SK-N-SH (cell line): ENCODE data around the gene STAC3. TPM values are rescaled to one million over a fixed set of nuclear protein-coding genes. Genes with fewer than 3 reads are reported as not detected.

Experiments
- CTCF ChIA-PET: fragments of 300-600, 350-600 bp; formaldehyde crosslinking; extraction: SDS; loops from one replicate; lab custom pipeline; 2021; lab: Yijun Ruan, JAX
- POLR2A ChIA-PET: fragments of 350-600 bp; sonication (Branson Sonifier 250); formaldehyde crosslinking; extraction: SDS; loops from one replicate; lab custom pipeline; 2020; ENCODE audit warnings: antibody characterized with exemption, inconsistent platforms; lab: Yijun Ruan, JAX
- DNase-seq: peaks from one replicate; pipeline ENCODE4 v3.0.0; 2012
- H2AFZ ChIP-seq: fragments of 200-600 bp; sonication (generic); 2 replicates; pipeline ENCODE4 v1.8.1; 2016; ENCODE audit warnings: antibody characterized with exemption, mild to moderate bottlenecking, low read depth
- H3F3A ChIP-seq: fragments of 200-600 bp; sonication (generic); replicated peaks from 2 replicates; pipeline ENCODE3; 2016; ENCODE audit warnings: antibody characterized with exemption, mild to moderate bottlenecking; ENCODE audit not compliant: insufficient read depth
- H3K27ac ChIP-seq, 2 experiments: fragments of 200-500 bp in 1 of 2; fragments of 200-600 bp in 1 of 2; sonication (Bioruptor generic) in 1 of 2; sonication (generic), shearing (Covaris generic) in 1 of 2; 2 replicates each; pipeline versions ENCODE4 v1.5.1 to v1.6.1; 2014 to 2016; ENCODE audit warnings: low read depth in 2 of 2, inconsistent platforms in 1 of 2, low read length in 1 of 2, mild to moderate bottlenecking in 1 of 2, mixed read lengths in 1 of 2
- H3K27me3 ChIP-seq: fragments of 200-600 bp; sonication (generic), shearing (Covaris generic); 2 replicates; pipeline ENCODE4 v1.6.1; 2016; ENCODE audit warnings: mixed run types; ENCODE audit not compliant: insufficient read depth
- H3K36me3 ChIP-seq, 2 experiments: fragments of 200-500 bp in 1 of 2; fragments of 200-600 bp in 1 of 2; sonication (Bioruptor generic) in 1 of 2; sonication (generic) in 1 of 2; replicated peaks in 1 of 2; 2 replicates each; pipeline versions ENCODE3 to v1.5.1; 2014 to 2016; ENCODE audit warnings: low read length in 1 of 2, mild to moderate bottlenecking in 1 of 2; ENCODE audit not compliant: insufficient read depth in 2 of 2, control insufficient read depth in 1 of 2
- H3K4me1 ChIP-seq, 2 experiments: fragments of 200-500 bp in 1 of 2; fragments of 200-600 bp in 1 of 2; sonication (Bioruptor generic) in 1 of 2; sonication (generic), shearing (Covaris generic) in 1 of 2; 2 replicates each; pipeline versions ENCODE4 v1.5.1 to v1.6.1; 2014 to 2016; ENCODE audit warnings: low read depth in 1 of 2, low read length in 1 of 2, mixed run types in 1 of 2; ENCODE audit not compliant: insufficient read depth in 2 of 2, control insufficient read depth in 1 of 2
- H3K4me2 ChIP-seq: fragments of 200-600 bp; sonication (generic), shearing (Covaris generic); 2 replicates; pipeline ENCODE4 v1.6.1; 2017; ENCODE audit warnings: mixed run types
- H3K4me3 ChIP-seq, 2 experiments: fragments of 200-500 bp in 1 of 2; fragments of 200-600 bp in 1 of 2; sonication (Bioruptor generic) in 1 of 2; sonication (generic), shearing (Covaris generic) in 1 of 2; 2 replicates each; pipeline versions ENCODE4 v1.5.1 to v1.8.1; 2014 to 2016; ENCODE audit warnings: low read depth in 2 of 2, inconsistent platforms in 1 of 2, low read length in 1 of 2, mild to moderate bottlenecking in 1 of 2, mixed read lengths in 1 of 2, moderate library complexity in 1 of 2
- H3K79me2 ChIP-seq: fragments of 200-600 bp; sonication (generic); 2 replicates; pipeline ENCODE4 v1.8.1; 2017; ENCODE audit warnings: mild to moderate bottlenecking; ENCODE audit not compliant: insufficient read depth
- H3K9ac ChIP-seq: fragments of 200-600 bp; sonication (generic); 2 replicates; pipeline ENCODE4 v1.6.1; 2017; ENCODE audit warnings: mixed run types
- H3K9me2 ChIP-seq: fragments of 200-600 bp; sonication (generic); 2 replicates; pipeline ENCODE4 v1.6.1; 2017; ENCODE audit warnings: mixed run types
- H3K9me3 ChIP-seq: fragments of 200-600 bp; sonication (generic); 2 replicates; pipeline ENCODE4 v1.6.1; 2017; ENCODE audit warnings: mixed run types, mild to moderate bottlenecking, moderate library complexity
- H4K20me1 ChIP-seq: fragments of 200-600 bp; sonication (generic); 2 replicates; pipeline ENCODE4 v1.6.1; 2017; ENCODE audit warnings: mild to moderate bottlenecking, mixed run types; ENCODE audit not compliant: insufficient read depth
- EP300 ChIP-seq, 2 experiments: IDR thresholded peaks; 2 replicates each; pipeline versions ENCODE4 v1.4.0 to v1.6.1; 2012; ENCODE audit warnings: borderline replicate concordance in 1 of 2, low read depth in 1 of 2, low read length in 1 of 2
- EZH2phosphoT487 ChIP-seq: fragments of 200-600 bp; sonication (generic); IDR thresholded peaks from 2 replicates; pipeline ENCODE4 v1.6.1; 2017; ENCODE audit warnings: low read depth, mixed run types, mild to moderate bottlenecking, antibody characterized with exemption, moderate library complexity, borderline replicate concordance
- FOSL2 ChIP-seq: IDR thresholded peaks from 2 replicates; pipeline ENCODE4 v1.4.0; 2012; ENCODE audit warnings: low read depth, mild to moderate bottlenecking, moderate library complexity, borderline replicate concordance
- IRF3 ChIP-seq: fragments of 150-350 bp; IDR thresholded peaks from 2 replicates; pipeline ENCODE4 v1.6.1; 2016; ENCODE audit warnings: mild to moderate bottlenecking, low read depth, low read length
- MAX ChIP-seq: IDR thresholded peaks from 2 replicates; pipeline ENCODE4 v1.4.0; 2012; ENCODE audit warnings: low read depth
- MEF2A ChIP-seq: IDR thresholded peaks from 2 replicates; pipeline ENCODE4 v1.4.0; 2012; ENCODE audit warnings: low read depth, borderline replicate concordance
- NFIC ChIP-seq: IDR thresholded peaks from 2 replicates; pipeline ENCODE4 v1.4.0; 2012; ENCODE audit warnings: borderline replicate concordance
- NRF1 ChIP-seq: IDR thresholded peaks from 2 replicates; pipeline ENCODE4 v1.6.1; 2012; ENCODE audit warnings: low read depth, mild to moderate bottlenecking, low read length
- PBX3 ChIP-seq: IDR thresholded peaks from 2 replicates; pipeline ENCODE4; 2012
- RAD21 ChIP-seq: IDR thresholded peaks from 2 replicates; pipeline ENCODE4 v1.6.1; 2012; ENCODE audit warnings: mild to moderate bottlenecking, low read length
- RXRA ChIP-seq: IDR thresholded peaks from 2 replicates; pipeline ENCODE4 v1.4.0; 2012; ENCODE audit warnings: low read depth, mild to moderate bottlenecking, borderline replicate concordance
- SMC3 ChIP-seq: IDR thresholded peaks from 2 replicates; pipeline ENCODE4 v1.6.1; 2012; ENCODE audit warnings: low read depth, low read length, improper control_type of control experiment
- TCF12 ChIP-seq: IDR thresholded peaks from 2 replicates; pipeline ENCODE4 v1.4.0; 2012
- TEAD4 ChIP-seq: IDR thresholded peaks from 2 replicates; pipeline ENCODE4 v1.4.0; 2012; ENCODE audit warnings: mild to moderate bottlenecking, borderline replicate concordance; ENCODE audit not compliant: insufficient read depth
- USF2 ChIP-seq: fragments of 150-350 bp; IDR thresholded peaks from 2 replicates; pipeline ENCODE4 v1.6.1; 2017; ENCODE audit warnings: antibody characterized with exemption, low read length, low read depth, borderline replicate concordance
- YY1 ChIP-seq: IDR thresholded peaks from 2 replicates; pipeline ENCODE4 v1.4.0; 2012; ENCODE audit warnings: low read depth, mild to moderate bottlenecking
- ZBTB33 ChIP-seq: IDR thresholded peaks from 2 replicates; pipeline ENCODE4 v1.4.0; 2012; ENCODE audit warnings: low read depth, borderline replicate concordance
- WGBS: methylation state at CpG from one replicate; pipeline ENCODE4 v1.1.6; 2017; ENCODE audit warnings: low lambda C conversion rate; 5-methylcytosine and 5-hydroxymethylcytosine counted together
- polyA plus RNA-seq, 3 experiments: library from polyadenylated mRNA; depleted of rRNA; stranded (reverse); fragments of >200 nt; gene quantifications; 2 replicates each; pipeline ENCODE4 v1.2.3, GENCODE V29; 2012

STAC3 gene
- polyA plus RNA-seq, 1 of the 3 experiments (the other 2 are of a cell fraction), result 0.76 TPM

- Histone ChIP-seq H3K27ac (no peak overlapping the region), H4K20me1 (no peaks in the 10 kb centered on the region), H3K4me3 (no peak overlapping the region), H3F3A (no peaks in the 10 kb centered on the region), H3K36me3 (no peaks in the 10 kb centered on the region), H2AFZ (no peak overlapping the region), H3K27me3 (peaks cover 42% of the 10 kb centered on the region), H3K9me2 (no peaks in the 10 kb centered on the region), H3K79me2 (no peaks in the 10 kb centered on the region), H3K4me2 (no peak overlapping the region), H3K9me3 (no peaks in the 10 kb centered on the region), H3K9ac (no peak overlapping the region)
- ChIA-PET POLR2A (no interaction called here), CTCF (interaction anchor here (13.3 kb wide), 1 partner anchor 20 kb away, joined by 271 read pairs; a partner anchor contains a TSS)
- whole genome bisulfite sequencing, result 74% methylated on average over 1 of the region's 1 CpG
- DNase-seq, result no peak
- TF ChIP-seq FOSL2 (no peak), NRF1 (no peak), USF2 (no peak), TCF12 (no peak), ZBTB33 (no peak), EZH2phosphoT487 (no peak), PBX3 (no peak), SMC3 (no peak), MEF2A (no peak), EP300 (IDR thresholded peaks at IDR 0.05; ENCODE audit: borderline replicate concordance in 1 of 2, low read depth in 1 of 2, low read length in 1 of 2) (no peak), YY1 (no peak), RAD21 (no peak), RXRA (no peak), NFIC (no peak), MAX (no peak), TEAD4 (no peak), IRF3 (no peak)
- TF ChIP-seq, all 33 proteins: peak for 0
- H3K4me1 ChIP-seq, result peaks cover 0 to 19% of the 10 kb centered on the region in 2 experiments; a peak in 1 of 4 replicates
These were observed 30.2 kb downstream of the STAC3 start for GRCh38 chr12:57220770-57221168.
